GM18507 (cell line): ENCODE measurements around the gene STAMBP.
"Not testable (repeated sequence)": the region's sequence is repeated elsewhere in the genome, so short reads cannot be mapped to it uniquely, and the experiment has no call there.

Experiments used
- DNase-seq: peaks from one replicate; pipeline ENCODE4 v3.0.0; 2011; ENCODE audit warnings: low read depth; ENCODE audit not compliant: insufficient read length; ENCODE audit errors: extremely low spot score
- FAIRE-seq: peaks from 2 replicates; lab custom pipeline; 2011; peaks lifted over from hg19 to GRCh38; lab: Jason Lieb, UNC

Gene STAMBP

DNA sequence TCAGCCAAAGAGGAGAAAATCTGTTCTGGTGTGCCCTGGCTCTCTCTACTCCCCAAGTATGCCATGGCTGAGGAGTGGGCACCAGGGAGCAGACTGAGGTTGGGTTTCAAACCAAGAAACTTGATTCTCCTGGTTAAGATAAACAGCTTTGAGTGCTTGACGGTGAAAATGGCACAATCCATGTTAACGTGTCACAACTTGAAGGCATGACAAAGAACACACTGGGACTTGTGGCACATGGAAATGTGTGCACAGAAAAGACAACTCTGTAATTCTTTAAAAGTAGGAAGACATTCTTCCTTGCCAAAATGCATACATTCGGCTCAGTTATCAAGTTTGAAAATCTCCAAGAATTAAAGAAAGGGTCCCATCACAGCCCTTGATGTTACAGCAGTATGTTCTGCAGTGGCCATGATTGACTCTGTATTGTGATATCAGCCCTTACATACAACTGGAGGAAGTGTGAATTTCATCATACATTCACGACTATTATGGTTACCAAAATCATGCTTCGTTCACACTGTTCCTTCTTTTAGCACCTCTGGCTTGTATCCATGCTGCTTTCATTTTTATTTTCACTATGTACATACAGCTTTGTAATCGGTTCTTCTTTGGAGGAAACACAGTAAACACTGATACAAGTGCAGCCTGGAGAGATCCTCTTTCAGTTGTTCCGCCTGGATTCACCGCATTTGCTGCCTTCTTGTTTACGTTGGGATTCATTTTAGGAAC is 48.5 kb downstream of the STAMBP start:
- FAIRE-seq (peak; percentile 44), DNase-seq (no peak)

- not testable (repeated sequence) for FAIRE-seq, DNase-seq
These were observed 49.2 kb downstream of the STAMBP start for GRCh38 chr2:73877984-73878383.

GRCh38 chr2:73885406-73885805 is 56.6 kb downstream of the STAMBP start:
- FAIRE-seq (no peak), DNase-seq (no peak)

GRCh38 chr2:73886357-73886756 is 57.6 kb downstream of the STAMBP start:
- FAIRE-seq: no peak
- DNase-seq: no peak

DNA sequence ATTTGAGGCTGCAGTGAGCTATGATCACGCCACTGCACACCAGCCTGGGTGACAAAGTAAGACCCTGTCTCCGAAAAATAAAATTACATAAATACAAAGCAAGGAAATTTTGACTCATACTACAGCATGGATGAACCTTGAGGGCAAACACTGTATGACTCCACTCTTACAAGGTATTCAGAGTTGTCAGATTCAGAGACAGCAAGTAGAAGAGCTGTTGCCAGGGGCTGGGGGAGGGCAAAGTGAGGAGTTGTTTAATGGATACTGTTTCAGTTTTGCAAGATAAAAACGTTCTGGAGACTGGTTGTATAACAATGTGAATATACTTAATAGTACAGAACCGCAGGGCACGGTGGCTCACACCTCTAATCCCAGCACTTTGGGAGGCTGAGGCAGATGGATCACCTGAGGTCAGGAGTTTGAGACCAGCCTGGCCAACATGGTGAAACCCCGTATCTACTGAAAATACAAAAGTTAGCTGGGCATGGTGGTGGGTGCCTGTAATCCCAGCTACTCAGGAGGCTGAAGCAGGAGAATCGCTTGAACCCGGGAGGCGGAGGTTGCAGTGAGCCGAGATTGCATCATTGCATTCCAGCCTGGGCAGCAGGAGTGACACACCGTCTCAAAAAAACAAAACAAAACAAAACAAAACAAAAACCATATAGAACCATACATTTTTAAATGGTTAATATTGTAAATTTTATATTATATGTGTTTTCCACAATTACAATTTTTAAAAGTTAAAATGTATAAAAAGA is 59.0 kb downstream of the STAMBP start:
- not testable (repeated sequence) for DNase-seq

GRCh38 chr2:73888388-73888787 is 59.6 kb downstream of the STAMBP start:
- no peak for DNase-seq
- no peak for FAIRE-seq

More for the DNA sequence above, 59.0 kb downstream of the STAMBP start:
- not testable (repeated sequence) for FAIRE-seq

GRCh38 chr2:73889206-73889605 is 60.4 kb downstream of the STAMBP start:
- no peak for DNase-seq
- no peak for FAIRE-seq

- DNase-seq: no peak
- FAIRE-seq: no peak
These were observed 61.7 kb downstream of the STAMBP start for GRCh38 chr2:73890301-73891092.

DNA sequence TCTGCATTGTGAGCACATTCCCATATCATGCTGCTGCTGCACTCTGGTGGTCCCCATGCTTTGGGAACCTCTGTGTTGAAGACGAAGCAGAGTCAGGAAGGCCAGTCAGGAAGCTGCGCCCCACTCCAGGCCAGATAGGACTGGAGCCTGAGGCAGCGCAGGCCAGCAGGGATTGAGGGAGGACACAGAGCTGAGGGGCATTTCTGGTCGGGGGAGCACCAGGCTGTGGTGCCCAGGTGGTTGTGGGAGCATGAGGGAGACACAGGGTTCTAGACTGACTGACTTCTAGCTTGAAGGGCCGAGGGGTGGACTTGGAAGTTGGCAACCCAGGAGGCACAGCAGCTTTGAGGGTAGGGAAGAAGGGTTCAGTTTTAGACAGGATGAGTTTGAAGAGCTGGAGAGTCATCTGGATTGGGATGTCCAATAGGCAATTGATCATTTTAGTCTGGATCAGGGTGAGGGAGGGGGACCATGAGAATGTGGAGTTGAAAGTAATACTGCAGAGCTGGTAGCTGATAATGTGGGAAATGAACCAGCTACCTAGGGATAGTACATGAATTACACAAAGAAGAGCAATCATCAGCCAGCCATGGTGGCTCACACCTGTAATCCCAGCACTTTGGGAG is 62.6 kb downstream of the STAMBP start:
- DNase-seq (no peak), FAIRE-seq (no peak)

DNA sequence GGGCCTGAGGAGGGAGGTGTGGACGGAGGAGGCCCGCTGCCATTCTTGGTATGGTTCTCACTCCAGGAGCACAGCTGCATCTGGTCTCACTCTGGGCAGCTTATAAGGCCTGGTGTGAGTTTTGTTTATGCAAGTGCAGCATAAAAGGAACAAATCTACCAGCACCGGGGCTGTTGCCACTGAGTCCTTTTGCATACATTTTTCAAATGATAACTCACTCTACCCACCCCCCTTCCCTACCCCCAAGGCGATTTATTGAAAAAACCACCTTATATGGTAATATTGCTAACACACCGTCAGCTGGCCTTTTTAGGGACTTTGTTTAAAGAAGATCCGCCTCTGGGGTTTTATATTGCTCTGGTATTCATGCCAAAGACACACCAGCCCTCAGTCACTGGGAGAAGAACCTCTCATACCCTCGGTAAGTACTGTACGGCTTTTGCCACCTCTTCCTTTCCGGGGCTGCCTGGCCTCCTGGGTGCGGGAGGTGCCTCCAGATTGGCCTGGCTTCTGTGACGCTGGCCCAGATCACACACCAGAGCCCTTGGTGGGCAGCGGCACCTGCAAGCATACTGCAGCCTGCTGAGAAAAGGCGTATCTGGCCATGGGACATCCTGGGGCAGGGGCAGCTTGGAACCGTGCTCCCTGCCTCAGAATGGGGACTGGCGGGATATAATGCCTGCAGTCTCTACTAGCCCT is 64.0 kb downstream of the STAMBP start, which contains the start of gene ACTG2:
ACTG2 (plus strand) TSS at position 378 of the 699 bp plus-strand sequence. CDS start 8,304 bp downstream, outside the sequence.
- DNase-seq (no peak), FAIRE-seq (no peak)

- no peak for DNase-seq
These were observed 65.2 kb downstream of the STAMBP start for GRCh38 chr2:73893764-73894474.

DNA sequence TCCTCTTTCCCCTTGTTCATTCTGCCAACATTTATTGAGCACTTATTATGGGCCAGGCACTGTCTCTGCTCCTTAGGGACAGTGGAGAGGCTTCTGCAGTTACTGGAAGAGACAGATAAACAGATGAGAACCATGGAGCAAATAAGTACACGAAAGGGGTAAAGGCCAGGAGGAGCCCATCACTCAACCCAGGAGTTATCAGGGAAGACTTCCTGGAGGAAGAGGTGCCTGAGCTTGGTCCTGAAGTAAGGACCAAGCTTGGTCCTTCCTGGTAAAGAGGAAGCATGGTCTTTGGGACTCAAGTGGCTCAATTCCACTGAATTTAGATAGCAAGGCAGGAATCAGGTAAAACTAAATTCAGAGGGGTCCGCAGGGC is 65.7 kb downstream of the STAMBP start:
- DNase-seq (no peak), FAIRE-seq (no peak)

More at GRCh38 chr2:73893764-73894474, 65.2 kb downstream of the STAMBP start:
- FAIRE-seq: no peak

GRCh38 chr2:73894877-73895276 is 66.1 kb downstream of the STAMBP start:
- DNase-seq (no peak), FAIRE-seq (no peak)

DNA sequence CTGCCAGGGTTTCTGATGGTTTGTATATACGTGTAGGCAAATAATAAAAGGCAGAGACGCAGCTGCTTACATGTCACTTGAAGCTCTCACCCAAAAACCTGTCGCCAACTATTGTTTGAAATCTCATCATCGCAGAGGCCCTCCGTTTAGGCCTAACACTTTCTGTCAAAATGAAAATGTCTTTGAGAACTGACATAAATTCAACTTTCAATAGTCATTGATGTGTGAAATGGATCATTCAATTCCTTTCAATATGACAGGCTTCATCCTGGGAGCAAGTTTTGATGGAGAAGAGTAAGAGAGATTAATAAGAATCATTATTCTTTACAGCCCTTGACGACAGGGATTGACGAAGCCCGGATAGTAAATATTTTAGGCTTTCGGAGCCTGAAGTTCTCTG is 66.7 kb downstream of the STAMBP start:
- FAIRE-seq (no peak), DNase-seq (no peak)

DNA sequence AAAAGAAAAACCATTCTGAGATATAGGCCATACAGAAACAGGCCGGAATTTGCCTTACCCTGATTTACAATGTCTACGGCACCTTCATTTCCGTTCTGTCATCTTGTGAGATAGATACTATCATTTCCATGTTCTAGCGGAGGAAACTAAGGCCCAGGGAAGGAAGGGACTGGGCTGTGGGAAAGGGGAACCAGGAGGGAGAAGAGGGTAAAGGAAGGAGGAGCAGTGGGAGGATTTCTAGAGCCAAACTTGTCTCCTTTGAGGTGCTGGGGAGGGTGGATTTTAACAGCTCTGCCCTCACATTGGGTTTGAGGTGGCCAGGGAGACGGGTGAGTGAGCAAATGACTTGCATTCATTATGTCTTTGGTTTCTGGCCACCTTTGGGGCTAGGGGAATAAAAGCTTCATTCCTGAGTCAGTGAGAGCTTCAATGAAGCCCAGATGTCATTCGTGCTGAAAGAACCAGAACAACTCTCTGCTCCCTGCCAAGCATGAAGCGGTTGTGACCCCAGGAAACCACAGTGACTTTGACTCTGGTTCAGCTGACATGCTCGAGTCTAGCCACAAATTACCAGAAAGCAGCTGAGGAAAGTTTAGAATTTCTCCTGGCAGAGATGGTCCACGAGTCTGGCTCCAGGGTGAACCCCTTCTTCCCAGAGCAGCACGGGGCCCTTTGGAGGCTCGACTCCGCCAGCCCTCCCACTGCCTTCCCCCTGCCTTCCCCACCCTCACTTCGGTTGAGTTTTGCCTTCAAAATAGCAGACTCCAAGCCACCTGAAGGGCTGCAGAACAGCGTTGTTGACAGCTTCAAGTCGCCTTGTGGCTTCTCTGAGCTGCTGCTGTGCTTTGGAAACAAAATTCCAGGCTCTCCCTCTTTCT is 67.8 kb downstream of the STAMBP start:
- no peak for DNase-seq
- peak; percentile 29 for FAIRE-seq

DNA sequence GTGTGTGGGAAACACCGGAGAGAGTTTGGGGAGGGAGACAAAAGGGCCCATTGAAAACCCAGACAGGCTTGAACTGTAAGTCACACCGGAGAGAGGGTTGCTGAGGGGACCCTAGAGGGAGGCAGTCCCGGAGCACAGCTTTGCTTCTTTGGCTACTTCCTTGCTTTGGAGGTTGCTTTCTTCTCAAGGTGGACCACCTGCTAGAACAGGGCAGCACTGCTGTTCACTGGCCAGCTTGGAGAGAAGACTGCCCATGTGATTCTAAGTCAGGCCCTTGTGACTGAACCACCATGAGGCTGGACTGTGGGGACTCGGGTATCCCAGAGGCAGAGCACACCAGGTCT is 68.5 kb downstream of the STAMBP start:
- no peak for FAIRE-seq
- DNase-seq: no peak

GRCh38 chr2:73897934-73898333 is 69.2 kb downstream of the STAMBP start:
- DNase-seq (no peak), FAIRE-seq (no peak)
